GM19099 (cell line): ENCODE results near the gene ABHD6.

Experiments used
- POLR2A ChIP-seq: IDR thresholded peaks from 3 replicates; pipeline ENCODE4 v1.6.1; 2011; ENCODE audit warnings: low read depth; ENCODE audit not compliant: insufficient read length; ENCODE audit errors: extremely low read depth

Gene ABHD6

DNA sequence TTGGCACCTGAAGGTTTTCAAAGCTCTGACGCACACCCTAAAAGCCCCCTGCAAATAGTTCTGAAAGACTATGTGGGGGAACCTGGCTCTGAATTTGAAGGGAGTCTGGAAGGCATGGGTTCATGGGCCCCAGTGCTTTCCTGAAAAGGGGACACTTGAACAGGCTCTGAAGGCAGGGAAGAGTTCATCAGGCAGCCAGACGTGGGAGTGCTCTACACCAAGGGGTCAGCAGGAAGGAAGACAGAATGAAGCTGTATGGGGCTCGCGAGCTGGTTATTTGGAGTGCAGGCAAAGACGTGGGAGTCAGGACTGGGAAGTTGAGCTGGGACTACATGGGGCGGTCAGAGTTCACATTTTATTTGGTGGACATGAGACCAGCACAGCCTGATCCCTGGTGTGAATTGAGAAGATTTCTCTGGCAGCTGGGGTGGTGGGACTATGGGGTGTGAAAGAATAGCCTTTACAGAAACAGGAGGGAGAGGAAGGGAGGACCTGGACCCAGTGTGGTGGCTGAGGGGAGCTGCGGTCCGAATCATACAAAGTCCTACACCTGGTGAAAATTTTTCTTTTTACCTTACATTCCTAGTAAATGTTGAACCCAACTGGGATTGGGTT lies 12.6 kb downstream of the ABHD6 start:
- no peak for TF ChIP-seq POLR2A

DNA sequence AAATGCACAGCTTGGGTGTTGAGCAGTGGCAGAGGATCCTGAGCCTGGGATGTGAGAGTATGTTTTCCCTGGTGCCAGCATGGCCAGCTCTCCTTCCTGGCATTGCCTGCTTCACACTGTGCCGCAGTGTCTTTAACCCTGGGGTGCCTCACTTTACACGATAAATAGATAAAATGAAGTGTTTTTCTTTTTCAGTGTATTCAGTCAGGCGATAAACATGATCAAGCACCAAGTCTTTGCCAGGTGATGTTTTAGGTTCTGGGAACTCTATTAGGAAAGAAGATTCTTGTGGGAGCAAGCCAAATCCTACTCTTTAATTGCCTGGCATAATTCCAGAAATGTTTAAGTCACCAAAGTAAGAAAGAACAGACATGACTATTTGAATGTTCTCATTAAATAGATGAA lies 14.0 kb downstream of the ABHD6 start:
- TF ChIP-seq POLR2A, result no peak

DNA sequence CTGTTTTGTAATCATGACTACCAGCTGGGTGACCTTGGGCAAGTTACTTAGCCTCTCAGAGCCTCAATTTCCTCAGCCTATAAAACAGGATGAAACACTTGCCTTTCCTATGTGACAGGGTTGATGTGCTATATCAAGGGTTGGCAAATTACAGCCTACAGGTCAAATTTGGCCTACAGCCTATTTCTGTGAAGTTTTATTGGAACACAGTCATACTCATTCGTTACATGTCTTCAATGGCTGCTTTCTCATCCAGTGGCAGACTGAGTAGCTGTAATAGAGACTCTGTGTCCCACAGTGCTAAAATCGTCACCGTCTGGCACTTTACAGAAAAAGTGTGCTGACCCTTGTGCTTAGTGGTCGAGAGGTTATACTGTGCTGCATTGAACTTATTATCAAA lies 16.6 kb downstream of the ABHD6 start:
- no peak for TF ChIP-seq POLR2A

DNA sequence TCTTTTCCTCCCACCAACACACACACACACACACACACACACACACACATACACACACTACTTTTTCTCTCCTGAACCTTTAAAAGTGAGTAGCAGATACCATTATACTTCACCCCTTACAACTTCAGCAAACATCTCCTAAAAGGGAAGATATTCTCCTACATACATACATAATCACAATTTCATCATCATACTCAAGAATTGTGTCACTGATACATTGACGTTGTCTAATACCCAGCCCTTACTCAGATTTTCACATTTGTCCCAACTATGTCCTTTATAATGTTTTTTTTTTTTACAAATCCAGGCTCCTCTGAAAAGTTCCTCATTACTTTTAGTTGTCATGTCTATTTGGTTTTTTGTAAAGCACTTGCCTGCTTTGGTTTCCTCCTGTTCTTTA lies 18.5 kb downstream of the ABHD6 start:
- TF ChIP-seq POLR2A, result no peak

DNA sequence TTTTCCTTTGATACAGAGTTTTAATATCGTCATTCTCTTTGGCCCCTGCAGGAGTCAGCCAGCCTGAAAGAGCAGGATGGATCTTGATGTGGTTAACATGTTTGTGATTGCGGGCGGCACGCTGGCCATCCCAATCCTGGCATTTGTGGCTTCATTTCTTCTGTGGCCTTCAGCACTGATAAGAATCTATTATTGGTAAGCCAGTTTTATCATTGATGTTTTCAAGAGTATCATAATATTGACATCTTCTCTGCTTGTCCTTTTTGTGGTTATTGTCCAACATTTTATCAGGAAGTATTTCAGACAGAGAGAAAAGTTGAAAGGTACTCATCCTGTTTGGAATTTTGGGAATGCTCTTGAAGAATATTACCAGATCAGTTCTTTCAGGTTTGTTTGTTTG lies 18.9 kb downstream of the ABHD6 start:
- no peak for TF ChIP-seq POLR2A

DNA sequence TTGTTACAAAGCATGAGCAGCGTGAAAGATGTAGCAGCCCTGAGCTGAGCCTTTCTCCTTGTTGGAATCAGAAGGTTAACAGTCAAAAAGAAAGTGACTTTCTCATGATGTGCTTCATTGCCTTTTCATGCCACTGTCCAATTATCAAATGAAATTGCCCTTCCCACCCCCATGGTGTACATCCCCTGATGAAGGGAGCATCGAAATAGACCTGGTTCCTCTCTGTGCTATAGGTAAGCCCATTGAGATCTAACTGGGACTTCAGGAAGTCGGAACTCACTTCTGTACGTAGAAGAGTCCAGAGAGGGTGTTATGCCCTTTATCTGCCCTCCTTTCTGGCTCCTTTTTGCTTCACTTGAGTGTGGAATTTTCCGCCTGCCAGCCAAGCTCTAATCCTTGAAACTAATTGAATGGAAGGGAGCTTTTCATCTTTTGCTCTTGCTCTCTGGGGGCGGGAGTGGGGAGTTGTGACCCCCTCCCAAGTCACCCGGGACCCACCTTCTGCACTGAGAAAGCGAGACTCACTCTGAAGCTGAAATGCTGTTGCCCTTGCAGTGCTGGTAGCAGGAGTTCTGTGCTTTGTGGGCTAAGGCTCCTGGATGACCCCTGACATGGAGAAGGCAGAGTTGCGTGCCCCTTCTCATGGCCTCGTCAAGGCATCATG lies 20.9 kb downstream of the ABHD6 start:
- no peak for TF ChIP-seq POLR2A

DNA sequence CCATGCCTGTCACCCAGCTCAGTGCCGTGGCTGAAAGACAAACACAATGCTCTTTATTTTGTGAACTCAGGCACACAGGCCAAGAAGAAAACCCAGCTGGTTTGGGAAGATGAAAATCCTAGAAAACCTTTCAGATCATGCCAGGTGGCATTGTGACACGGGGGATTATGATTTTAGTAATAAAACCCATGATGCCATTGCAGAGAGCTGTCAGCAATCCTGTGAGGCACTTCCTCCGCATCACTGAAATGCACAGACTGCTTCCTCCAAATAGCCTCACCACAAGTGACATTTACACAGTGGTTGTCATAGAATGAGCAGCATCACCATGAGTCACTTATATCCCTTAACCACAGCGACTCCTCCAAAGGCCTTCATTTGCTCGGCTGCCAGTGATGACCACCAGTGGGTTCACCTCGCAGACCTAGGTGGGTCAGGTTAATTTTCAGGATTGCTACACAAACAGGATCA lies 22.7 kb downstream of the ABHD6 start:
- no peak for TF ChIP-seq POLR2A

DNA sequence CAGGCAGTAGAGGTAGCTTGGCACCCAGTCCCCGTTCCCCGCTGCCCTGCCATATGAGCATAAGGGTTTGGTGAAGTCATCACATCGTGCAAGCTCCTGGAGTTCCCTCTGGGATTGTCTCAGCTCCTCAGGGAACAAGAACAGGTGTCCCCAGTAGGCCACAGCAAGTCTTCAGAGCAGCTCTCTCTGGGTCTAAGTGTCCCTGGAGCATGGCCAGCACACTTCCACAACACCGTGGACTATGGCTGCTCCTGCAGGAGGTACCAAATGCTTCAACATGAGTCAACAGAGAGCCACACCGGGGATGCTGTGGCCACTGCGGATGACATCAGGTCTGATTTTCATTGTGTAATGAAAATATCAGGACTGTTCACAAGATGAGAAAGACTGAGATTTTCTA lies 23.1 kb downstream of the ABHD6 start:
- no peak for TF ChIP-seq POLR2A

DNA sequence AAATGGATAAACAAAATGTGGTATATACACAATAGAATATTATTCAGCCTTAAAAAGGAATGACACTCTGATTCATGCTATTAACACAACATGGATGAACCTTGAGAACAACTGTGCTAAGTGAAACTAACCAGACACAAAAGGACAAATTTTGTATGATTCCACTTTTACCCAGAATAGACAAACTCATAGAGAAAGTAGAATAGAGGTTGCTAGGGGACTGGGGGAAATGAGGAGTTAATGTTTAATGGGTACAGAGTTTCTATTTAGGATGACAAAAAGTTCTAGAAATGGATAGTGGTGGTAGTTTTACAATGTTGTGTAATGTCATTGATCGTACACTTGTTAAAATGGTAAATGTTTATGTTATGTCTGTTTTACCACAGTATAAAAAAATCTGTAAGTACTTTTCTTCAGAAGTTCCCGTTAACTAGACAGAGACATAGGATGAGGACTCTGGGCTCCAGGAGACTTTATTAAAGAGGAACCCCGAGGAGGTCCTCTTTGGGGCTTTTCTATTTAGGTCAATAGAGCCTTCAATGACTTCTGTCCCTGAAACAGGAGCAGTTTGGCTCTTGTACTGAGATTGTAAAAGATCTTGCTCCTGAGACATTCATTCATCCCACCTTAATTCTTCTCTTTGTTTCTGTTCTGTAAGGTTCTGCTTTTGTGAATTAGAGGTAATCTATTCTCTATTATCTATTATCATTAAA lies 24.5 kb downstream of the ABHD6 start:
- TF ChIP-seq POLR2A, result no peak

DNA sequence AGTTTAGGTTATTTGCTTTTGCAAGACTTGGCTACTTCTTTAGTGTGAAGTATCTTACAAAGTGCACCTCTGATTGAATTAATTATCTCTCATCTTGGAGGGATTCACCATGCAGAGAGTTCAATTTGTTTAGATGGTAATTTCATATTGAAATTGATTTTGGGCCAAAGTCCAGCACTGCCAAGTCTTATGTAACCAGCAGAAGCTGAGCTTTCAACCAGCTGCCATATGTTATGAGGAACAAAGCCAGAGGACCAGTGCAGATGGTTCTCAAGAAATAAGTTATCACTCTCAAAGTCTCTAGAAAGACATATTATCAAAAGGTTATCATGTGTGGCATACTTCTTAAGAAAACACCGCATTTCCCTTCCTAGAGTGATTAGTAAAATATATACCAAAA lies 29.0 kb downstream of the ABHD6 start:
- no peak for TF ChIP-seq POLR2A

DNA sequence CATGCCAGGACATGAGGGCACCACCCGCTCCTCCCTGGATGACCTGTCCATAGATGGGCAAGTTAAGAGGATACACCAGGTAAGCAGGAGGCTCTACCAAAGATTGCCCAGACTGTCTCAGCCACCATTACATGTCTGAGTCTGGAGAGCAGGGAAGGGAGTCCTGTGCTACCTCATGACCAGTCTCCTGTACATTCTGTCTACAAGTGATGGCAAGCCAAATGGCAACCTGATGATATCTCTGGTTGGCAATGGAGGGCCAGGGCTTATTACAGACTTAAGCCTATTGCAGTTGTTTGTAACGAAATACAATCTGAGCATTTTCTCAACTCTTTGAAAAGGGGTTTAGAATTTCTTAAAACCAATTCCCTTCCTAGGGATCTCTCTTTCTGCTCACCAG lies 31.8 kb downstream of the ABHD6 start:
- TF ChIP-seq POLR2A, result no peak

DNA sequence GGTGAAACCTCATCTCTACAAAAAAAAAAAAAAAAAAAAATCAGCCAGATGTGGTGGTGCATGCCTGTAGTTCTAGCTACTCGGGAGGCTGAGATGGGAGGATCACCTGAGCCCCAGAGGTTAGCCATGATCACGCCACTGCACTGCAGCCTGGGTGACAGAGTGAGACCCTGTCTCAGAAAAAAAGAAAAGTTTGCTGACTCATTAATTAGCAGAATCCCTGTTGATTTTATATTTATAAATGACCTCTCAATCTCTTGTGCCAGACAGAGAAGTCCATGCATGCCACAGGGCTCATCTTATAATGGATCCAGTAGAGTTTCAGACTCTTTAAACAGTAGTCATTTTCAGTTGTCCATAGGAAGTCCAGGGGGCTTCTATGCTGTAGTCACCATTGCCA lies 32.9 kb downstream of the ABHD6 start:
- TF ChIP-seq POLR2A, result no peak

DNA sequence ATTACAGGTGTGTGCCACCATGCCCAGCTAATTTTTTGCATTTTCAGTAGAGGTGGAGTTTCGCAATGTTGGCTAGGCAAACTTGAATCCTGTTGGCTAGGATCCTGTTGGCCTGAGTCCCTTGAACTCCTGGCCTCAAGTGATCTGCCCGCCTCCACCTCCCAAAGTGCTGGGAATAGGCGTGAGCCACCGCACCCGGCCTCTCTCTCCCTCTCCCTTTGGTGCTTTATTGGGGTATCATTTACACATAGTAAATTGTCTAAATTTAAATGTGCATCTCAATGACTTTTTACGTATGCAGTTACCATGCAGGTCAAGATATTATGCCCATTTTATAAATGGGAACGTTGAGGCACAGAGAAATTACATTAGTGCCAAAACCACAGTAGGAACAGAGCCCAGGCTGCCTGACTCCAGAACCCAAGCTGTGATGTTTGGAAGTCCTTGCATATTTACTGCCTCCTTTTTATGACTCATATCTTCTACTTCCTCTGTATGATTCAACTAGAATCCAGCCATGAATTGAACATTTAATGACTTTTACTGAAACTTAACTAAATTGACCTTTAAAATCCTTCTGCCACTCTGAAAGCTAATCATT lies 34.4 kb downstream of the ABHD6 start:
- no peak for TF ChIP-seq POLR2A

DNA sequence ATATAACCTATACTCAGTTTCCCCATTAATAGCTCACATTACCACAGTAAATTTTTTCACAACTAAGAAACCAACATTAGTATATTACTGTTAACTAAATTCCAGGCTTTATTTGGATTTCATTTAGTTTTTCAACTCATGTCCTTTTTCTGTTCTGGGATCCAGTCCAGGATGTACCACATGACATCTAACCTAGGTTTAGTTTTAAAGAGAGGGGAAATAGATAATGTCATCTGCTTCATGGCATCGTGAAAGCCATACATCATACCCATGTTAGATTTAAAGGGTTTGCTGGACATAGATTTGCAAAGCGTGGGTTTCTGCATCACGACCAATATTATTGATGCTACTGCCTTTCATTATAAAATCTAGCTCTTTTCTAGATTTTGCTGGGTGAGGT lies 35.3 kb downstream of the ABHD6 start:
- TF ChIP-seq POLR2A, result no peak

DNA sequence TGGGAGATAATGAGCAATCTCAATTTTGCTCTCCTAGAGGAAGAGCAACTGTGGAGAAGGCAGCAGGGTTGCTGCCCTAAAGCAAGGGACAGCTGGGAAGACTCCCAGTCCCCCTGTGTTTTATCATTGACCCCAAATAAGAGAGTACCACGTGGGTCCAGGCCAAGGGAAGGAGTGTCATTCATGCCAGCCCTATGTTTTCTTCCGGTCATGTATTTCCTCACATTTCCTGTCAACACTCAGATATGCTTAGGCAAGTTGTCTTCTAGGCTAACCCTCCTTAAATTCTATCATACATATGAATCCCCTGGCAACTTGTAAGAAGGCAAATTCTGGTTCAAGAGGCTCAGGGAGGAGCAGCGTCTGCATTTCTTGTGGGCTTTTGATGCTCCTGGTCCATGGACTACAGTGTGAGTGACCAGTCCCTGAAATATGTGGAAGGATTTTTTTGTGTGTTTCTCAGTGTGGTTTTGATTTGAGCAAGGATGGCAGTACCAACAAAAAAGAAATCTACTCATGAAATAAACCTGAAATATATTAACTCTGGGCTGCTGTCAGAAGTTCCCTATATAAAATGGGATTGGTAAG lies 36.5 kb downstream of the ABHD6 start:
- no peak for TF ChIP-seq POLR2A
